ENCODE measurements around the gene KLHL22.

GRCh38 chr22:20429254-20430100 lies 66.1 kb downstream of the KLHL22 start:
- TF ChIP-seq FOXA1 (IDR thresholded peaks at IDR 0.05): no peak
- no peak for TF ChIP-seq FOXA1 (CRISPR knock-in tag; IDR thresholded peaks at IDR 0.05)
- no peak for TF ChIP-seq TBX2 (CRISPR knock-in tag; IDR thresholded peaks at IDR 0.05; ENCODE audit: borderline replicate concordance)
- no peak for TF ChIP-seq CTCF (CRISPR knock-in tag; IDR thresholded peaks at IDR 0.05)
- TF ChIP-seq NFE2L2 (IDR thresholded peaks at IDR 0.05; ENCODE audit: low read length): no peak
- TF ChIP-seq REPIN1 (CRISPR knock-in tag; IDR thresholded peaks at IDR 0.05; ENCODE audit: borderline replicate concordance, low read depth): no peak
- TF ChIP-seq, protein P1, sequence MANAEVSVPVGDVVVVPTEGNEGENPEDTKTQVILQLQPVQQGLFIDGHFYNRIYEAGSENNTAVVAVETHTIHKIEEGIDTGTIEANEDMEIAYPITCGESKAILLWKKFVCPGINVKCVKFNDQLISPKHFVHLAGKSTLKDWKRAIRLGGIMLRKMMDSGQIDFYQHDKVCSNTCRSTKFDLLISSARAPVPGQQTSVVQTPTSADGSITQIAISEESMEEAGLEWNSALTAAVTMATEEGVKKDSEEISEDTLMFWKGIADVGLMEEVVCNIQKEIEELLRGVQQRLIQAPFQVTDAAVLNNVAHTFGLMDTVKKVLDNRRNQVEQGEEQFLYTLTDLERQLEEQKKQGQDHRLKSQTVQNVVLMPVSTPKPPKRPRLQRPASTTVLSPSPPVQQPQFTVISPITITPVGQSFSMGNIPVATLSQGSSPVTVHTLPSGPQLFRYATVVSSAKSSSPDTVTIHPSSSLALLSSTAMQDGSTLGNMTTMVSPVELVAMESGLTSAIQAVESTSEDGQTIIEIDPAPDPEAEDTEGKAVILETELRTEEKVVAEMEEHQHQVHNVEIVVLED (CRISPR knock-in tag; IDR thresholded peaks at IDR 0.05; ENCODE audit: borderline replicate concordance): no peak
- no peak for TF ChIP-seq MAX (IDR thresholded peaks at IDR 0.05)
- TF ChIP-seq POLR2AphosphoS5 (IDR thresholded peaks at IDR 0.05; ENCODE audit: low read depth, low read length): no peak
- TF ChIP-seq RFX5 (IDR thresholded peaks at IDR 0.05; ENCODE audit: low read depth, low read length): no peak
- no peak for TF ChIP-seq ZNF550 (CRISPR knock-in tag; IDR thresholded peaks at IDR 0.05; ENCODE audit: borderline replicate concordance)
- TF ChIP-seq FLYWCH1 (CRISPR knock-in tag; IDR thresholded peaks at IDR 0.05): no peak
- TF ChIP-seq EZH2 (conservative IDR thresholded peaks at IDR 0.05; ENCODE audit: low read depth, low read length): no peak
- TF ChIP-seq HCFC1 (IDR thresholded peaks at IDR 0.05; ENCODE audit: low read depth, low read length): no peak

All from HepG2 (cell line).